OCI-LY1 (cell line): ENCODE data around the gene TSPAN5.

ENCODE experiments used
- H2AFZ ChIP-seq: fragments of 200-600 bp; sonication (generic), shearing (Covaris generic); 2 replicates; pipeline ENCODE4 v1.6.0; 2014; ENCODE audit warnings: antibody characterized with exemption, mild to moderate bottlenecking, low read length
- H3F3A ChIP-seq: fragments of 200-600 bp; sonication (generic), shearing (Covaris generic); 2 replicates; pipeline ENCODE4 v1.6.0; 2014; ENCODE audit warnings: mild to moderate bottlenecking, antibody characterized with exemption, low read length, moderate library complexity; ENCODE audit not compliant: insufficient read depth
- H3K27ac ChIP-seq: fragments of 200-600 bp; sonication (generic); 2 replicates; pipeline ENCODE4 v1.5.1; 2014; ENCODE audit warnings: low read length, mixed run types, mild to moderate bottlenecking, low read depth; ENCODE audit not compliant: poor library complexity, severe bottlenecking
- H3K27me3 ChIP-seq: fragments of 200-600 bp; sonication (generic); 2 replicates; pipeline ENCODE4 v1.6.0; 2014; ENCODE audit warnings: antibody characterized with exemption, mild to moderate bottlenecking, low read length, moderate library complexity; ENCODE audit not compliant: insufficient read depth
- H3K36me3 ChIP-seq: fragments of 200-600 bp; sonication (generic); 2 replicates; pipeline ENCODE4 v1.6.1; 2014; ENCODE audit warnings: mild to moderate bottlenecking, antibody characterized with exemption, low read length, moderate library complexity, mixed read lengths; ENCODE audit not compliant: insufficient read depth
- H3K4me1 ChIP-seq: fragments of 200-600 bp; sonication (generic); 2 replicates; pipeline ENCODE4 v1.5.1; 2014; ENCODE audit warnings: mild to moderate bottlenecking, low read length, moderate library complexity; ENCODE audit not compliant: insufficient read depth, severe bottlenecking
- H3K4me2 ChIP-seq: fragments of 200-600 bp; sonication (generic), shearing (Covaris generic); 2 replicates; pipeline ENCODE4 v1.6.1; 2014; ENCODE audit warnings: low read length
- H3K4me3 ChIP-seq: fragments of 200-600 bp; sonication (generic); 2 replicates; pipeline ENCODE4 v1.5.1; 2014; ENCODE audit warnings: low read length, low read depth, mild to moderate bottlenecking, mixed read lengths; ENCODE audit not compliant: poor library complexity, severe bottlenecking
- H3K79me2 ChIP-seq: fragments of 200-600 bp; shearing (Covaris generic); 2 replicates; pipeline ENCODE4 v1.6.1; 2016; ENCODE audit warnings: mixed run types, low read length, mixed read lengths; ENCODE audit not compliant: insufficient read depth
- H3K9ac ChIP-seq: fragments of 200-600 bp; sonication (generic), shearing (Covaris generic); 2 replicates; pipeline ENCODE4 v1.6.1; 2014; ENCODE audit warnings: mild to moderate bottlenecking, low read length, mixed read lengths
- H3K9me2 ChIP-seq: fragments of 200-600 bp; sonication (generic), shearing (Covaris generic); 2 replicates; pipeline ENCODE4 v1.6.1; 2014; ENCODE audit warnings: low read depth, mild to moderate bottlenecking, low read length, mixed read lengths
- H3K9me3 ChIP-seq: fragments of 200-600 bp; shearing (Covaris generic); 2 replicates; pipeline ENCODE4 v1.6.1; 2014; ENCODE audit warnings: low read length, mixed read lengths
- H4K20me1 ChIP-seq: fragments of 200-600 bp; sonication (generic), shearing (Covaris generic); 2 replicates; pipeline ENCODE4 v1.6.0; 2016; ENCODE audit warnings: mild to moderate bottlenecking, low read length; ENCODE audit not compliant: insufficient read depth
- EZH2 ChIP-seq: fragments of 200-600 bp; sonication (generic), shearing (Covaris generic); IDR thresholded peaks from 2 replicates; pipeline ENCODE4 v1.8.0; 2017; ENCODE audit warnings: borderline replicate concordance, mixed run types, mild to moderate bottlenecking, antibody characterized with exemption, low read length, moderate library complexity, mixed read lengths
- TF ChIP-seq, protein P1 (sequence below): fragments of 200-600 bp; sonication (generic), shearing (Covaris generic); IDR thresholded peaks from 2 replicates; pipeline ENCODE4 v1.5.1; 2017; ENCODE audit warnings: mild to moderate bottlenecking, antibody characterized with exemption, low read length, moderate library complexity, mixed read lengths

The TSPAN5 gene

DNA sequence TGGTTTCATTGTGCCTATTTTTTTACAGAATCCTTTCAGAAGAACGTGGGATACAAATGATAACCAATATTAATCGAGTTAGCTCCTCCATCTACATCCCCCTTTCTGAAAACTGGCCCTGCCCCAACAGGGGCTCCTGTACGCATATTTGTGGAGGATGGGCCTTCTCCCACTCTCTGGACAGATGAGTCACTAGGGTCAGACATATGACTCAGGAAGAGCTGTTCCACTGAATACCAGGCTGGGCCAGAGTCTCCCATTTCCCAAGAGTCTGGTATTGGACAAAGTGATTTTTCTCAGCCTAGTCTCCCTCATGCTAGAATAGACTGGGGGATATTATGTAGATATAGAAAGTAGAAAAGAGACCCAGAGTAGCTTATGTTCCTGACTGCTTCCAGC lies 142.4 kb downstream of the TSPAN5 start:
- Histone ChIP-seq H3K36me3 (no peaks in the 10 kb centered on the region), H3K4me2 (no peak overlapping the region), H4K20me1 (no peaks in the 10 kb centered on the region), H3K4me1 (peaks cover 10% of the 10 kb centered on the region), H3K9ac (no peak overlapping the region), H3K9me3 (no peaks in the 10 kb centered on the region), H3K9me2 (no peaks in the 10 kb centered on the region), H3K79me2 (no peaks in the 10 kb centered on the region), H3K27ac (no peak overlapping the region), H3K4me3 (no peak overlapping the region), H3K27me3 (no peaks in the 10 kb centered on the region; the same call in 1 of the 2 replicates), H2AFZ (no peak overlapping the region), H3F3A (no peaks in the 10 kb centered on the region)
- TF ChIP-seq, protein P1, sequence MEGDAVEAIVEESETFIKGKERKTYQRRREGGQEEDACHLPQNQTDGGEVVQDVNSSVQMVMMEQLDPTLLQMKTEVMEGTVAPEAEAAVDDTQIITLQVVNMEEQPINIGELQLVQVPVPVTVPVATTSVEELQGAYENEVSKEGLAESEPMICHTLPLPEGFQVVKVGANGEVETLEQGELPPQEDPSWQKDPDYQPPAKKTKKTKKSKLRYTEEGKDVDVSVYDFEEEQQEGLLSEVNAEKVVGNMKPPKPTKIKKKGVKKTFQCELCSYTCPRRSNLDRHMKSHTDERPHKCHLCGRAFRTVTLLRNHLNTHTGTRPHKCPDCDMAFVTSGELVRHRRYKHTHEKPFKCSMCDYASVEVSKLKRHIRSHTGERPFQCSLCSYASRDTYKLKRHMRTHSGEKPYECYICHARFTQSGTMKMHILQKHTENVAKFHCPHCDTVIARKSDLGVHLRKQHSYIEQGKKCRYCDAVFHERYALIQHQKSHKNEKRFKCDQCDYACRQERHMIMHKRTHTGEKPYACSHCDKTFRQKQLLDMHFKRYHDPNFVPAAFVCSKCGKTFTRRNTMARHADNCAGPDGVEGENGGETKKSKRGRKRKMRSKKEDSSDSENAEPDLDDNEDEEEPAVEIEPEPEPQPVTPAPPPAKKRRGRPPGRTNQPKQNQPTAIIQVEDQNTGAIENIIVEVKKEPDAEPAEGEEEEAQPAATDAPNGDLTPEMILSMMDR = no peak
- no peak for TF ChIP-seq EZH2

DNA sequence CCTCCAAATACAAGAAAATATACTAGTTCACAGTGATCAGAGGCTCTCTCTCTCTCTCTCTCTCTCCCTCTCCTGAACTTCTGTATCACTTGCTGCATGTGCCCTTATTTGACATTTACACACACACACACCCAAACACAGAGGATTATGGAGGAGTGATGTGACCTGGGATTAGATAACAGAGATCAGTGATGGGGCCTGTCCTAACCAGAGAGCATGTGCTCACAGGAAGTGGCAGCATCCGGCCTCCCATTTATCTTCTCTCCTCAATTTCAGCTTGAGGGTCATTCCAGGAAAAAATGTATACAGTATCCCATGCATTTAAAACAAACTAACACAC lies 143.0 kb downstream of the TSPAN5 start:
- H2AFZ ChIP-seq = no peak overlapping the region
- H3K9me2 ChIP-seq = no peaks in the 10 kb centered on the region
- no peak overlapping the region for H3K27ac ChIP-seq
- no peaks in the 10 kb centered on the region for H4K20me1 ChIP-seq
- H3K9me3 ChIP-seq = no peaks in the 10 kb centered on the region
- H3K4me1 ChIP-seq = peaks cover 10% of the 10 kb centered on the region
- no peaks in the 10 kb centered on the region for H3K36me3 ChIP-seq
- no peak for TF ChIP-seq EZH2
- TF ChIP-seq, protein P1 = no peak
- no peak overlapping the region for H3K4me3 ChIP-seq
- no peak overlapping the region for H3K4me2 ChIP-seq
- no peaks in the 10 kb centered on the region; the same call in 1 of the 2 replicates for H3K27me3 ChIP-seq
- no peaks in the 10 kb centered on the region for H3F3A ChIP-seq
- H3K79me2 ChIP-seq = no peaks in the 10 kb centered on the region
- H3K9ac ChIP-seq = no peak overlapping the region

DNA sequence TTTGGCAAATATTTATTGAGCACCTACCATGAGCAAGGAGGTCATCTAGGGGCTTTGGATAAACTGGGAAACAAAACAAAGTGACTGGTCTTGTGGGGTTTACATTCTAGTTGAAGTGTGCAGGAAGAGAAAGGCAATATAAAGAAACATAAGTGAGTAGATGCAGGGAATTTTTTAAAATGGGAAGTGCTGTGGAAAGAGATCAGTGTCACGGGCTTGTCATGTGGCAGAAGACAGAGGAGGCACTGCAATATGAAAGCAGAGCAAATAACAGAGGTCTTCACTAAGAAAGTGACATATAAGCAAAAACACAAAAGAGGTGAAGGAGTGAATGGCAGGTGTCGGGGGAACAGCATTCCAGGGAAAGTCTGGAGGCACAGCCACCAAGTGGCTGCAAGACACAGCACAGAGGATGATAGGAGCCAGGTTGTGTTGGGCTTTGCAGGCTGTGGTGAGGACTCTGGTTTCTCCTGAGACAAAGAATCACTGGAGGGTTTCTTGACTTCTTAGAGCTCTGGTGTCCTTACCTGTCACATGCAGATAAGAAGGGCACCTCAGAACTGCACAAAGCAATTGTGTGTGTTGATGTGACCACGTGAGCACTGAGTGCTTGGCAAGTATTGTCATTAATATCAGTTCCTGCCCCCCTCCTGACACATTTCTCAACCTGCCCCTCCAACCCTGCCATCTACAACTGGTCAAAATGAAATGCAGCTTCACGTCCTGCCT lies 143.5 kb downstream of the TSPAN5 start:
- no peaks in the 10 kb centered on the region for H3K9me2 ChIP-seq
- no peak overlapping the region for H3K4me2 ChIP-seq
- no peaks in the 10 kb centered on the region for H3K36me3 ChIP-seq
- H3K27me3 ChIP-seq = no peaks in the 10 kb centered on the region; the same call in 1 of the 2 replicates
- H3K27ac ChIP-seq = no peak overlapping the region
- no peak overlapping the region for H3K9ac ChIP-seq
- TF ChIP-seq, protein P1 = no peak
- TF ChIP-seq EZH2 = no peak
- no peaks in the 10 kb centered on the region for H3K9me3 ChIP-seq
- no peaks in the 10 kb centered on the region for H3F3A ChIP-seq
- no peak overlapping the region for H3K4me3 ChIP-seq
- peaks cover 10% of the 10 kb centered on the region for H3K4me1 ChIP-seq
- no peak overlapping the region for H2AFZ ChIP-seq
- no peaks in the 10 kb centered on the region for H3K79me2 ChIP-seq
- H4K20me1 ChIP-seq = no peaks in the 10 kb centered on the region
